MM.1S (cell line): Measurements from ENCODE around the gene KRTAP4-12.

ENCODE experiments used
- DNase-seq: peaks from one replicate; pipeline ENCODE4 v3.0.0-alpha.2; 2015
- H2AFZ ChIP-seq: fragments of 300-600 bp; sonication (generic); 2 replicates; pipeline ENCODE4 v1.6.0; 2016; ENCODE audit warnings: antibody characterized with exemption, low read length
- H3F3A ChIP-seq: fragments of 300-600 bp; sonication (generic); 2 replicates; pipeline ENCODE4 v1.6.1; 2016; ENCODE audit warnings: mild to moderate bottlenecking, antibody characterized with exemption, low read length, moderate library complexity, mixed read lengths; ENCODE audit not compliant: insufficient read depth
- H3K27ac ChIP-seq: fragments of 300-600 bp; sonication (generic); 2 replicates; pipeline ENCODE4 v1.5.1; 2016; ENCODE audit warnings: mild to moderate bottlenecking, low read length
- H3K27me3 ChIP-seq: fragments of 300-600 bp; sonication (generic); replicated peaks from 2 replicates; pipeline ENCODE4 v1.6.0; 2016; ENCODE audit warnings: low read length; ENCODE audit not compliant: insufficient read depth
- H3K36me3 ChIP-seq: fragments of 300-600 bp; sonication (generic); replicated peaks from 2 replicates; pipeline ENCODE4 v1.6.1; 2016; ENCODE audit warnings: mild to moderate bottlenecking, low read length, mixed read lengths; ENCODE audit not compliant: insufficient read depth
- H3K4me1 ChIP-seq: fragments of 300-600 bp; sonication (generic); 2 replicates; pipeline ENCODE4 v1.6.1; 2016; ENCODE audit warnings: low read length, mixed read lengths
- H3K4me2 ChIP-seq: fragments of 300-600 bp; sonication (generic); 2 replicates; pipeline ENCODE4 v1.6.0; 2016; ENCODE audit warnings: low read depth, low read length
- H3K4me3 ChIP-seq: fragments of 300-600 bp; sonication (generic); 2 replicates; pipeline ENCODE4 v1.5.1; 2016; ENCODE audit warnings: low read length, mixed read lengths
- H3K79me2 ChIP-seq: fragments of 300-600 bp; sonication (generic); 2 replicates; pipeline ENCODE4 v1.6.1; 2016; ENCODE audit warnings: mixed run types, low read length, mixed read lengths
- H3K9ac ChIP-seq: fragments of 300-600 bp; sonication (generic); 2 replicates; pipeline ENCODE4 v1.6.1; 2016; ENCODE audit warnings: low read length, mixed read lengths
- H3K9me2 ChIP-seq: fragments of 300-600 bp; sonication (generic); replicated peaks from 2 replicates; pipeline ENCODE4 v1.6.1; 2016; ENCODE audit warnings: mild to moderate bottlenecking, low read length, mixed read lengths; ENCODE audit not compliant: insufficient read depth
- H3K9me3 ChIP-seq: fragments of 300-600 bp; sonication (generic); replicated peaks from 2 replicates; pipeline ENCODE4 v1.6.1; 2016; ENCODE audit warnings: mild to moderate bottlenecking, low read length, mixed read lengths; ENCODE audit not compliant: insufficient read depth
- H4K20me1 ChIP-seq: fragments of 300-600 bp; sonication (generic); 2 replicates; pipeline ENCODE4 v1.6.1; 2016; ENCODE audit warnings: mild to moderate bottlenecking, low read length, moderate library complexity, mixed read lengths; ENCODE audit not compliant: insufficient read depth
- EZH2 ChIP-seq: fragments of 300-600 bp; sonication (generic); optimal IDR thresholded peaks from 2 replicates; pipeline ENCODE3; 2017; ENCODE audit warnings: low read depth, mild to moderate bottlenecking, antibody characterized with exemption, low read length, mixed read lengths
- EZH2phosphoT487 ChIP-seq: fragments of 300-600 bp; sonication (generic); IDR thresholded peaks from 2 replicates; pipeline ENCODE4 v1.6.1; 2018; ENCODE audit warnings: antibody characterized with exemption, low read length
- TF ChIP-seq, protein P1 (sequence below): fragments of 300-600 bp; sonication (generic); IDR thresholded peaks from 2 replicates; pipeline ENCODE4 v1.5.1; 2016; ENCODE audit warnings: antibody characterized with exemption, low read length, mixed read lengths

KRTAP4-12 gene

DNA sequence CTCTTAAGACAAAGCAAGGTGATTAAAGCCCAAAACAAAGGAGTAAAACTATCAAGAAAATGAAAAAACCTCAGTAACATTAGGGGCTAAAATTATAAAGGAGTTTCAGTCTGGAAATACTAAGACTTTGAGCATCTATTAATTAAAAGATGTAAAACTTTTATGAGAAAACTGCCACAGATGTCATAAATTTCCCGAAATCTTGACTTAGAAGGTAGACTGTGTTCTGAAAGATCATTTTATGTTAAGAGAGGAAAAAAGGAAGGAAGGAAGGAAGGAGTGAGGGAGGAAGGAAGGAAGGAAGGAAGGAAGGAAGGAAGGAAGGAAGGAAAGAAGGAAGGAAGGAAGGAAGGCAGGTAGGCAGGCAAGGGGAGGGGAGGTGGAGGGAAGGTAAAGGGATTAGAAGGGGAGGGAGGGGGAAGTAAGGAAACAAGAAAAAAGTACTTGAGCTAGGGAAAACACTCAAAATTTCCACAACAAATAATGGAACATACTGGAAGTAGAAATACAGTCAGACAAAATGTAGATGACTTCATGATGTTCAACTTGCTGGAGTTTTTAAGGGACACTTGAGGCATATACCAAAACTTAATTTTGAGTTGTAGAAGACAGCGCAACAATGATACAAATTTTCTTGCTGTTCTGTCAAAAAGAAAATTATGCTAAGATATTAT, 23.7 kb upstream of the KRTAP4-12 start:
- no peaks in the 10 kb centered on the region for H4K20me1 ChIP-seq
- no peak overlapping the region for H3K27ac ChIP-seq
- no peaks in the 10 kb centered on the region for H3K36me3 ChIP-seq
- H3K79me2 ChIP-seq, result no peaks in the 10 kb centered on the region
- no peak overlapping the region for H3K9ac ChIP-seq
- no peak for TF ChIP-seq EZH2
- TF ChIP-seq, protein P1, sequence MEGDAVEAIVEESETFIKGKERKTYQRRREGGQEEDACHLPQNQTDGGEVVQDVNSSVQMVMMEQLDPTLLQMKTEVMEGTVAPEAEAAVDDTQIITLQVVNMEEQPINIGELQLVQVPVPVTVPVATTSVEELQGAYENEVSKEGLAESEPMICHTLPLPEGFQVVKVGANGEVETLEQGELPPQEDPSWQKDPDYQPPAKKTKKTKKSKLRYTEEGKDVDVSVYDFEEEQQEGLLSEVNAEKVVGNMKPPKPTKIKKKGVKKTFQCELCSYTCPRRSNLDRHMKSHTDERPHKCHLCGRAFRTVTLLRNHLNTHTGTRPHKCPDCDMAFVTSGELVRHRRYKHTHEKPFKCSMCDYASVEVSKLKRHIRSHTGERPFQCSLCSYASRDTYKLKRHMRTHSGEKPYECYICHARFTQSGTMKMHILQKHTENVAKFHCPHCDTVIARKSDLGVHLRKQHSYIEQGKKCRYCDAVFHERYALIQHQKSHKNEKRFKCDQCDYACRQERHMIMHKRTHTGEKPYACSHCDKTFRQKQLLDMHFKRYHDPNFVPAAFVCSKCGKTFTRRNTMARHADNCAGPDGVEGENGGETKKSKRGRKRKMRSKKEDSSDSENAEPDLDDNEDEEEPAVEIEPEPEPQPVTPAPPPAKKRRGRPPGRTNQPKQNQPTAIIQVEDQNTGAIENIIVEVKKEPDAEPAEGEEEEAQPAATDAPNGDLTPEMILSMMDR, result no peak
- TF ChIP-seq EZH2phosphoT487, result no peak
- H3K4me1 ChIP-seq, result no peaks in the 10 kb centered on the region
- no peaks in the 10 kb centered on the region for H3F3A ChIP-seq
- no peak overlapping the region for H3K4me2 ChIP-seq
- H3K27me3 ChIP-seq, result no peaks in the 10 kb centered on the region
- H3K4me3 ChIP-seq, result no peak overlapping the region
- DNase-seq, result no peak
- H3K9me2 ChIP-seq, result no peaks in the 10 kb centered on the region
- H2AFZ ChIP-seq, result no peak overlapping the region
- no peaks in the 10 kb centered on the region for H3K9me3 ChIP-seq

DNA sequence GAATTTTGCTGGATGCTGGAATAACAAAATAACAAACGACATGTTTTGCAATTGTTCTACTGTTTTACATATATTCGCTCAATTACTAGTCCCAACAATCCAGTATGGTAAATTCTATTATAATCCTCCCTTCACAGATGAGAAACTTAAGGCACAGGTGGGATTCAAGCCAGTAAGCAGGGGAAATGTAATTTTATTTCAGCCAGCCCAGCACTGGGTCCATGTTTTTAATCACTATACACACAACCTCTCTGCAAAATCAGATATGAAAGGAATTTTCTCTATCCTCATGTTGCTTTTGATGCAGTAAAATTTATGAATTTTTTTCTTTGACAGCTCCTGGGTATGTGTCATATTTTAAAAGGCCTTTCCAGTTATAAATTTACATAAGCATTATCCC, 21.3 kb upstream of the KRTAP4-12 start:
- Histone ChIP-seq H3K36me3 (no peaks in the 10 kb centered on the region), H3F3A (no peaks in the 10 kb centered on the region), H3K4me3 (no peak overlapping the region), H2AFZ (no peak overlapping the region), H3K9me2 (no peaks in the 10 kb centered on the region), H3K27ac (no peak overlapping the region), H3K27me3 (no peaks in the 10 kb centered on the region), H3K79me2 (no peaks in the 10 kb centered on the region), H3K9ac (no peak overlapping the region), H4K20me1 (no peaks in the 10 kb centered on the region), H3K4me2 (no peak overlapping the region), H3K4me1 (no peaks in the 10 kb centered on the region), H3K9me3 (no peaks in the 10 kb centered on the region)
- no peak for TF ChIP-seq EZH2
- TF ChIP-seq, protein P1, result no peak
- TF ChIP-seq EZH2phosphoT487, result no peak
- no peak for DNase-seq

GRCh38 chr17:41144846-41145245, 20.9 kb upstream of the KRTAP4-12 start:
- no peak overlapping the region for H3K4me2 ChIP-seq
- no peaks in the 10 kb centered on the region for H3K27me3 ChIP-seq
- no peak for DNase-seq
- H2AFZ ChIP-seq, result no peak overlapping the region
- no peak overlapping the region for H3K27ac ChIP-seq
- H3K4me1 ChIP-seq, result no peaks in the 10 kb centered on the region
- H3K4me3 ChIP-seq, result no peak overlapping the region
- H4K20me1 ChIP-seq, result no peaks in the 10 kb centered on the region
- TF ChIP-seq EZH2phosphoT487, result no peak
- TF ChIP-seq, protein P1, result no peak
- no peaks in the 10 kb centered on the region for H3F3A ChIP-seq
- no peaks in the 10 kb centered on the region for H3K36me3 ChIP-seq
- H3K9me2 ChIP-seq, result no peaks in the 10 kb centered on the region
- no peak overlapping the region for H3K9ac ChIP-seq
- no peaks in the 10 kb centered on the region for H3K79me2 ChIP-seq
- H3K9me3 ChIP-seq, result no peaks in the 10 kb centered on the region
